Measurements from ENCODE around the gene LY6G5B.

LY6G5B gene

DNA sequence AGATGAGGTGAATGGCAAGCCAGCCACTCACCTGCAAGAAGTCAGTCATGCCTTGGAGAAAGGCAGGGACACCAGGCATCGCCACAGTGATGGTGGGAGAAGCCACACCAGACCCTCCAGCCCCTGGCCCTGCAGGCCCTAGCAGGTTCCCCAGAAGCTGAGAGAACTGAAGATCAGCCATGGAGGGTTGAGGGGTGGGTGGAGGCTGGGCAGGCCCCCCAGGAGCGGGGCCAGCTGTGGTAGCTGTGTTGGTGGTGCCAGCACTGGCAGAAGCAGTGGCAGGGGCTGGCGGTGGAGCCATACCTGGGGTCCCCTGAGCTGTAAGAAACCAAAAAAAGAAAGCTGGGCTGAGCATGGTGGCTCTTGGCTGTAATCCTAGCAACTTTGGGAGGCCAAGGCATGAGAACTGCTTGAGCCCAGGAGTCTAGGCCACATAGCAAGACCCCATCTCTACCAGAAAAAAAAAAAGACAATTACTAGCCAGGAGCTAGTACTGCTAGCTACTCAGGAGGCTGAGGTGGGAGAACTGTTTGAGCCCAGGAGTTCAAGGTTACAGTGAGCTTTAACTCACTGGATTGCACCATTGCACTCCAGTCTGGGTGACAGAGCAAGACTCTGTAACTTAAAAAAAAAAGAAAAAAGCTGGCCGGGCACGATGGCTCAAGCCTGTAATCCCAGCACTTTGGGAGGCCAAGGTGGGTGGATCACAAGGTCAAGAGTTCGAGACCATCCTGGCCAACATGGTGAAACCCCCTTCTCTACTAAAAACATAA is 26.8 kb upstream of the LY6G5B start:
- no peak for DNase-seq

DNA sequence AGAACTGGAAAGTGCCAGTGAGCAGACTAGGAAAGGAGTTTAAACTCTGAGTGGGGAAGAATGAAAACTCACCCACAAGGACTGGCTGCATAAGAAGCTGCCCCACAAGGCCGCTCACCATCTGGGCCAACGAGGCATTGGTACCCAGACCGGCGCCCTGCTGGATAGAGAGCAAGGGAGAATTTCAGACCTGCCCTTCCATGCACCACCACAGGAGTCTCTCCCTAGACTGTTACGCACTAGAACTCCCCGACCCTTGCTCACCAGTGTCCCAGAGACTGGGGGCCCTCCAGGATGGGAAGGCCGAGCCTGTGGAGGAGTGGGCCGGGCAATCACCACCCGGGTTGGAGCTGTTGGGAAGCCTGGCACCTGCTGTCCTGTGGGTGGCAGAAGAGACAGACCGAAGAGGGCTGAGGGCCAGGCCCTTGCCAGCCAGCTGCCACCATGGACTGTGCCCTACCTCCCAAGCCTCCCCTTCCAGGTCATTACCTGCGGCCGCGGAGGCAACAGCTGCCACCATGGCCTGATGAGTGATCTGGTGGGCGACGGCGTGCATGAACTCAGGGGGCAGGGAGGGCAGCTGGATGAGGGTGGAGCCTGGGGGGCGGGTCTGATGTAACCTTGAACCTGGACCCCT is 25.8 kb upstream of the LY6G5B start:
- no peak for DNase-seq

DNA sequence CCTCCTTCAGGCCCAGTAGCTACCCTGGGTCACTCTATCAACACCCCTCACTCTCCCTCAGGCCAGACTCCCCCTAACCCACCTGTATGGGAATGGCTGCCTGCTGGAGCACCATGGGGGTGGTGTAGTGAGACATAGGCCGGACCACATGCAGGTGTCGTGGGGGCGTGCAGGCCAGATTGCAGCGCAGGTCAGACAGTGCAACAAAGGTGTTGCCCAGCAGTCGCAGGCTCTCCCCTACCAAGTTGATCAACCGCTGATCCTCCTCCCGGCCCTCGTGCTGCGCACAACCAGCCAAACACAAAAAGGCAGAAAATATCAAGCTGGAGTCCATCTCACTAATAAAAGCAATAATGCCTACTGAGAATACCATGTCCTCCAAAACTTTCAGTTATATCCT is 24.5 kb upstream of the LY6G5B start:
- DNase-seq = no peak

DNA sequence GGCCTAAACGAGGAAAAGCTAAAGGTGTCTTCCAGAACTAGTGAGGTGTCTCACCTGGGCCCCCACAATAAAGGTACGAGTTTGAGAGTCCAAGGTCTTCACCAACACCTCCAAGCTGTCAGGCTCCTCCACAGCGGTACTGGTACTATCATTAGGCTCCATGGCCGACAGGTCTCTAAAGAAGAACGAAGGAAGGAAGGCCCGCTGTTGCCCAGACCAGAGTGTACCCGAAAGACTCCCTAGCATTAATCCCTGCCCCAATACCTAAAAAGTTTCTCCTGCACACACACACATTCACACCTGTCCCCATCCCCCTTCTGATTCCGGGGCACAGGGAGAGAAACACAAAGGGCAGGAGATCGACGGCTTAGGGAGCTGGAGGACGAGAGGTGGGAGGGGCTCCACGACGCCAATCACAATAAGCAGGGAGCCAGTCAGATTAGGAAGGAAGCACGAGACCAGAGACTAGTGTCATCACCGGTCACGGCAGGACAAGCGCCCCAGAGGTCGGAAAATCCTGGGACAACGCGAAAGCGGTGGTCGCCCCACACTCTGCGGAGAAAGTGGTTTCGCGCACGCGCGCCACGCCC is 18.1 kb upstream of the LY6G5B start:
- DNase-seq = no peak

DNA sequence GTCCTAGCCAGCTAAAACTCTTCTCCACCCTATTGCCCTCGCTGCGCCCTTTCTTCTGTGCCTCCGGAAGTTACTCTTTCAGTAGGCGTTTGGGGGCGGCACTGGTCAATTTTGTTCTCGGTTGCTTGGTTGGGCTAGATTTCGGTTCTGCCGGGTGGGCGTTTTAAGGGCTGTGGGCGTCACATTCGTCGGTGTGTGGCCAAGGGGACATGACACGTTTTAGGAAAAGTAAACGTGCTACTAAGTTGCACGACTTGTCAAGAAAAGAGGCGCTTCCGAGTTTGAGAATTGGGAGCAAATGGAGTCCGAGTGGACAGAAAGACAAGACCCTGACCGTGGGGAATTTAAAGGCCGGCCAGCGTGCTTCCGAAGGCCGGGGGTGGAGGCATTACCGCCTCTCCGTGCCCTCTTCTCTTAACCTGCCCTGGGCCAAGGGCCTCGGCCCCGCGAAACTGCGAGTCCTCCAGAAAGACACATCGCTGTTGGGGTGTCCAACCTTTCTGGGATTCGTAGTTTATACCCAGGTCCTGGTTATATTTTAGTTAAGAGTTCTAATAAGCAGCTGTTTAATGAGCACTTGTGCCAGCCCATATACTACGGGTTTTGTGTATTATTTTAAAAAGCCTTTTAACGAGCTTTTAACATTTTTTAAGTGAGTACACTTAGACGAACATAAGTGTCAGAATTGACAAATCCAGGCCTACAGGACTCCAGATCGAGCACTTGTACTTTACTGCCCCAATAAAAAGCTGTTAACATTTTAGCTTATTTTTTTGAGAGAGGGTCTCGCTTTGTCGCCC is 16.7 kb upstream of the LY6G5B start:
- no peak for DNase-seq

DNA sequence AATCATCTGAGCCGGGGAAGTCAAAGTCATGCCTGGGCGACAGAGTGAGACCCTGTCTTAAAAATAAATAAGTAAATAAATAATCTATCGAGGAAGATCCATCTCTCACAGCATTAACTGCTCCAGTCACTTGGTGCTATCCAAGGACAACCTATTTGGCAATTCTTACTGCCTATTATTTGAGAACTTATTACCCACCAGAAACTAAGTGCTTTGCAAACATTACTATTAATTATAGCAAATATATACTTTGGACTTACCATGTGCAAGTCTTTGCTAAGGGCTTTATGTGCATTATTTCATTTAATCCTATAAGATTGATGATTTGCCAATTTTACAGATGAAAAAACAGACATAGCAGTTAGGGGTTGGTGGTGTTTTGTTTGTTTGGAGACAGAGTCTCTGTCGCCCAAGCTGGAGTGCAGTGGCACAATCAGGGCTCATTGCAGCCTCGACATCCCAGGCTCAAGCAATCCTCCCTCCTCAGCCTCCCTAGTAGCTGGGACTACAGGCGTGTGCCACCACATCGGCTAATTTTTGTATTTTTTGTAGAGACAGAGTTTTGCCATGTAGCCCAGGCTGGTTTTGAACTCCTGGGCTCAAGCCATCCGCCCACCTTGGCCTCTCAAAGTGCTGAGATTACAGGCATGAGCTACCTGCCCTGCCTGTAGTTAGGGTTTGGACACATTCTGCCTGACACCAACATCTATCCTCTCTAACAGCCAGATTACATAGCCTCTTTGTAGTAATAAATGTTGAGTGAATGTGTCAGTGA is 15.0 kb upstream of the LY6G5B start:
- no peak for DNase-seq

DNA sequence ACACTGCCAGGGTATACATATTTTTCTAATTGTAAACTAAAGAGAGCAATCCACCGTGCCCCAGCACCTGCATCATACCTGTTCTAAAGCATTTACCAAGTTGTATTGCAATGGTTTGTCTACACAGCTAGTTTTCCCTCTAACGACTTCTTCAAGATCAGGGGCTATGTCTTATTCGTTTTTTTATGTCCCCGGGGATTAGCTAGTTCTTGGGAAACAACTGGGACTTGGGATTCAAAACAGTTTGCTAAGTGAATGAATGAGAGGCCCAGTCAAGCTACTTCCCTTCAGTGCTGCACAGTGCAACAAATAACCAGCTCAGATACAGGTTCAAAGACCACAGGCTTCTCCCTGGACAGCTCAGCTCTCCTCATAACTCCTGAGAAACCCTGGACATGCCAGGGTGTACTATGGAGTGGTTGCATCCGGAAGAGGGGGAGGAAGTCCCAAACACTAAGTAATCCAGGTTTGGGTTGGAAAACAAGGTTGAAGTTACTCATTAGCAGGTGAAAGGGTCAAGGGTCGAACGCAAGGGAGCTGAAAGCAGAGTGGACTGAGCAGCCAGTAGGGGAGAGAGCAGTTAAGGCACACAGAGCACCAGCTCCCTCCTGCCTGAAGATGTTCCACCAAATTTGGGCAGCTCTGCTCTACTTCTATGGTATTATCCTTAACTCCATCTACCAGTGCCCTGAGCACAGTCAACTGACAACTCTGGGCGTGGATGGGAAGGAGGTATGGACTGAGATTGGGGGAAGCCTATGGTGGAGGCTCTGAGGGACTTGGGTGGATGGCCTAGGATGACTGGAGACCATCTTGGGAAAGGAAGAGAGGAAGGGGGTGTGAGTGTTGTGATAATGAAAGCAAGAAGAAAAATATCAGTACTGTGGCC is 14.2 kb upstream of the LY6G5B start, which contains the start of gene APOM:
TSS of gene APOM (plus strand) at position 546 of the 889 bp plus-strand sequence. CDS start at position 619, 73 bp downstream.
- no peak for DNase-seq

DNA sequence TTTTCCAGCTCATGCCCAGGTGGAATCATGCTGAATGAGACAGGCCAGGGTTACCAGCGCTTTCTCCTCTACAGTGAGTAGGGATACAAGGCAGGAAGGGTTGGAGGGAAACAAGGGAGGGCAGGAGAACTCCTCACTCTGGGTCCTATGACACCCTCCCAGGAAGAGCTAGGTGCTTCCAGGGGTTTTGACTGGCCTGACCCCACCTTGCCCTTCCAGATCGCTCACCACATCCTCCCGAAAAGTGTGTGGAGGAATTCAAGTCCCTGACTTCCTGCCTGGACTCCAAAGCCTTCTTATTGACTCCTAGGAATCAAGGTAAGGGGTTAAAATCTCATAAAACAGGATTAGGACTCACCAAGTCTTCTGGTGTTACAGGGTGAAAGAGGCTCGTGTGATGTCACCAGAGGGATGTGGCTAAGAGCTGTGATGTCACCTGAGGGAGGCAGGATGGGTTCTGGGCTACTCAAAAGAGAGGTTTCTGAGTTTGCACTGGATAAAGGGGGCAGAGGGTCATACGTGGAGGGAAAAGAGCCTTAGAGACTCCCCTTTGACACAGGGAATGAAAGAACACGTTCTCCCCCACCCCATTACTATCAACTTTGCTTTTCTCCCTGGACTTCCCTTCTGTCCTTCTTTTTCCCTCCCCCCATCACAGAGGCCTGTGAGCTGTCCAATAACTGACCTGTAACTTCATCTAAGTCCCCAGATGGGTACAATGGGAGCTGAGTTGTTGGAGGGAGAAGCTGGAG is 12.2 kb upstream of the LY6G5B start:
- DNase-seq = peak; percentile 39

DNA sequence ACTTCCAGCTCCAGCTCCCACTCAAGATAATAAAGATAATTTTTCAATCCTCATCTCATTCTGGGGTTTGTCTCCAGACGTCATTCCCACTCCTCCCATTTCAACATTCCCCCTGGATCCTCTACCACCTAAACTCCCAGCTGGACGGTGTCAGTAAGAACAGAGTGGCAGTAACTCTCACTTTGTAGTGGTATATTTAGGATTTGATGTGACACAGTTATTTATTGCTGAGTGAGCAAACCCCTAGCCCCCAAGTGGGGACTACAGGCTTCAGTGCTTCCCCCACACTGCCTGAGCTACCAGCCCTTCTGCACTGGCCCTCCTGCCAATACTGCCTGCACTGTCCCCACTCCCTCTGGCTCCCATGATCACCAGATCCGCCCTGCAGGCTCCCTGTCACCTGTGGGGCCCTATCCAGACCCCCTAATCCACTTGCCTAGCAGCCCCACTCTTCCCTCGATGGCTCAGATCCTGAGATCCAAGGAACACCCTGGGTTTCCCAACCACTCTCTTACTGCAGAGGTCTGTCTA is 11.6 kb upstream of the LY6G5B start:
- DNase-seq = no peak

DNA sequence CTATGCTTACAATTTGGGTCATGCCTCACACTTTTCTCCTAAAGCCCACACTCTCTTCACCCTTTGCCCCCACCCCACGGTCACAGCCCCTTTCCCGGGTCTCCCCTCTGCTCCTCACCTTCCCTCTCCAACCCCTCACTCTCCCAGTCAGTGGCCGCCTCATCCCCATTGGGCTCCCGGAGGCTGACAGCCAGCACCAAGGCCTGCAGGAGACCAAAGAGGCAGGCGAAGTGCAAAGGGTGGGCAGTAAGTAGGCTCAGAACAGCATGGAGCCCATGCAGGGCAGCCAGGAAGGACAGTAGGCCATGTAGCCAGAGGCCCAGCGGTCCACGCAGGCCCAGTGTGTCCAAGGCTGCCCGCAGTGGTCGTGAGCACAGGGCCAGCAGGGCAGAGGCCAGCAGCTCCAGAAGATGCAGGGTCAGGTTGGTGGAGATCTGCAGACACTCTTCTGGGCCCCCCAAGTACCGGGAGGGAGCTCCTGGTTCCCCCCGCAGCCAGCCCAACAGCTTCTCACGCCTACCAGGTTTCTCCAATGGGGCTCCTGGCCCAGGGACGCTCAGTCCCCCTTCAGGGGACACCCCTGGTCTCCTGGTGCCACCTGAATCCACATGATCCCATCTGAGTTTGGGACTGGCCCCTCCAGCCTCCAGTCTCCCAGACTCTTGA is 10.7 kb upstream of the LY6G5B start:
- no peak for DNase-seq

DNA sequence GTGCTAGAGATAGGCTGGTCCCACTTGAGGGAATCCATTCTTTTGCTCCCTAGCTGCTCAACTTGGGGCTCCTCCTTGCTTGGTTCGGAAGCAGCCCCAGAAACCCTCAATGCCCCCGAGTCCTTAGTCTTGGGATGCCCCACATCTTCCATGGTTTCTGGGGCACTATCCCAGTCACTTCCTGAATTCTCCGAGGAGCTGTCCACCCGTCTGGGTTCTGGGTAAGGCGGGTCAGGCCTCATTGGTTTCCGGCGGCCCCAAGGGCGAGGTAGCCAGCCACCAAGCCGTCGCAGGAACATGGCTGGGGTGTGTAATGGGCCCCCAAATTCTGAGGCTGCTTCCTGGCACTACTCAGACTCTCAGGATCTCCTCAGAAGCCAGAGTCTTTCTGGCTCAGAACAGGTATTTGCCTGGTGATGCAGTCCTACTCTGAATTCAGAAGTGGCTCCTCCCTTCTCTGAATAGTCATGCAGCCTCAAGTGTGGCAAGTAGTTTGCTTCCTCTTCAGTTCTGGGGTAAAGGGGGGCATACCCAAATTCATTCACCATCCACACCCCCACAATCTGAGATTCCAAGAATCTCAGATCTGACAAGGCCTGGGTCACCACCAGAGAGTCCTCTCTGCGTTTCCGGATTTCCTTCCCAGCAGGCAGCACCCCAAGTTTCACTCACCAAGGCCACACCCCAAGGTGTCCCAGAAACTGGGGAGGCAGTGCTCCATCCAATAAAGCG is 10.0 kb upstream of the LY6G5B start:
- peak; percentile 46 for DNase-seq

DNA sequence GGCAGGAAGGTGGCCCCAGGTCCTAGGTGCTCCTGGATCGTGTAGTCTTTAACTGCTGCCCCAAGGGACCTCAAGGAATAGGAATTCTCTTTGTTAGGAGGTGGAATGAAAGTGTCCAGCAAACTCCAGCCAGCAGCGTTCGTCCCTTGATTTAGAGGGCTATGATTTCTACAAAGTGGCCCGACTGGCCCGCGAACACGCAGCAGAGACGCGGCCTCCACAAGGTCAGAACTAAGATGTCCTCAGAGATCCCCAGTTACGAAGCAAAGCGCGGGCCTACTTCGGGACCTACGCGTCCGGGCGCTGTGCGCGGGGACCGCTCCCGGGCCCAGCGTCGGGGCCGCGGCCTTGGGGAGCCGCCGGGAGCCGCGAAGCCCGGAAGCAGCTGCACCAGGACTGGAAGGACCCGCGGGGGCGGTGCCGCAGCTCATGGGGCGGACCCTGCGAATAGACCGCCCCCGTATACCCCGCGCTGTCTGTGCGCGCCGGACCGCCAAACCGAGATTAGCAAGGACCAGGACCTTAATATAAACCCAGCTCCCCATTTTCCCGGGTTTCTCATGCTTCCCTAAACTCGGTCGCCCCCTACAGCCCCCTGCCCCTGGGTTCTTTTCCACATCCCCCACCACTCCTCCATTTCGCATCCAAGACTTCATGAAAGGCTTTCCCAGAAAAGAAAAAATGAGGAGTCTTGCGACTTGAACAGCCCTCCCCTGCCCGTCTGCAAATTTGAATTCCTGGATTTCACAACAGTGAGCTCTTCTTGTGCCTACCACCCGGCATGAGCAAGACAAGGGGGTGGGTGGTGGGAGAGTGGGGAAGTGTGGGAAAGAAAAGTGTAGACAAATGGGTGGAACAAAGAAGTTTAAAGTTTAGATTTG is 9.2 kb upstream of the LY6G5B start, which contains the start of gene C6orf47:
TSS of gene C6orf47 (minus strand) at position 398 of the 881 bp plus-strand sequence. CDS start 831 bp downstream, outside the sequence.
- DNase-seq = peak; percentile 76

DNA sequence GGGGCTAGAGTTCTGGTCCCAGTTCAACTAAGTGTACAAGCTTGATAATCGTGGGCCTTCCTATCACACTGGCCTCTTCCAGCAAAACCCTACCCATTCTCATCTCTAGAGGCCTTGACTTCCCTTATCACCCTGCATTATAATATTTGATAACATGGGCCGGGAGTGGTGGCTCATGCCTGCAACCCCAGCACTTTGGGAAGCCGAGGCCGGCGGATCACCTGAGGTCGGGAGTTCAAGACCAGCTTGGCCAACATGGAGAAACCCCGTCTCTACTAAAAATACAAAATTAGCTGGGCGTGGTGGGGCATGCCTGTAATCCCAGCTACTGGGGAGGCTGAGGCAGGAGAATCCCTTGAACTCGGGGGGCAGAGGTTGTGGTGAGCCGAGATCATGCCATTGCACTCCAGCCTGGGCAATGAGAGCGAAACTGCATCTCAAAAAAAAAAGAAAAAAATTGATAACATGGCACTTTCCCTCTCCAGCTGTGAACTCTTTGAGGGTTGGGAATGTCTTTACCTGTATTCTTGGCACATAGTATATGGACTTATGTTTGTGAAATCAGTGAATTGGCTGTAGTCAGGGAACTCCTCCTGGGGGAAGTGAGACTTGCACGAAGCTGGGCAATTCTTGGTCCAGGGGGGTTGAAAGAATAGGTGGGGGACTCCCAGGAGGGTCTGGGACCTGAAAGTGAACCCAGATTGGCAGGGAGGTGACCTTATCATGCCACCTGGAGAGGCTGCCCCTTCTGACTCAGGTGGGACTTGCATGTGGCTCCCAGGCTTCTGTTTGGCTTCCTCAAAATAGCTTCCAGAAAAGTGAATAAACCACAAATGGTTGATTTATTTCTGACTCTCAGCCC is 8.3 kb upstream of the LY6G5B start:
- DNase-seq = no peak

DNA sequence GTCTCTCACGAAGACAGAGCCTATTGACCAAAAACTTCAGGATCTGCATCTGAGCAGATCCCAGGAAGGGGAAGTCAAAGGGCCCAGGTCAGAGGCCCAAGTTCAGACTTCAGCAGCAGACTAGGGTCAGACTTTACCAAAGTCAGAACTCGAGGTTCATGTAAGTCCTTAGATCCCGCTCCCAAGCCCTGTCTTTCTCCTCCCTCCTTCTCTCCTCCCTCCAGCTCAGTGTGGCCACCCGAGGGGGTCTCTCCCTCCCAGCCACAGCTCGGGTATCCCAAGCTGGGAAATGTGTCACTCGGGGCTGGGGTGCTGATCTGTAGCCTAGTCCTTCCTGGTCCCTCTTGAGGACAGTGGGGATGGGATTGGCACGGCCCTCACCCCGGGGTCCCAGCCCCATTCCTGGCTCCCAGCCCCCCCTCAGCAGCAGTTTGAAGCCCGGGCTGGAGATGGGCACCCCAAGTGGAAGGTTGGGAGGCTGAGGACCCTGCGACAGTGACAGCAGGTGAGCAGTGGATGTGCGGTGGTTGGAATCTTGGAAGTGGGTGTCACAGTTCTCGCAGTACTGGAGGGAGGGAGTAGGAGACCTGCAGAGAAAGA is 7.6 kb upstream of the LY6G5B start:
- no peak for DNase-seq

DNA sequence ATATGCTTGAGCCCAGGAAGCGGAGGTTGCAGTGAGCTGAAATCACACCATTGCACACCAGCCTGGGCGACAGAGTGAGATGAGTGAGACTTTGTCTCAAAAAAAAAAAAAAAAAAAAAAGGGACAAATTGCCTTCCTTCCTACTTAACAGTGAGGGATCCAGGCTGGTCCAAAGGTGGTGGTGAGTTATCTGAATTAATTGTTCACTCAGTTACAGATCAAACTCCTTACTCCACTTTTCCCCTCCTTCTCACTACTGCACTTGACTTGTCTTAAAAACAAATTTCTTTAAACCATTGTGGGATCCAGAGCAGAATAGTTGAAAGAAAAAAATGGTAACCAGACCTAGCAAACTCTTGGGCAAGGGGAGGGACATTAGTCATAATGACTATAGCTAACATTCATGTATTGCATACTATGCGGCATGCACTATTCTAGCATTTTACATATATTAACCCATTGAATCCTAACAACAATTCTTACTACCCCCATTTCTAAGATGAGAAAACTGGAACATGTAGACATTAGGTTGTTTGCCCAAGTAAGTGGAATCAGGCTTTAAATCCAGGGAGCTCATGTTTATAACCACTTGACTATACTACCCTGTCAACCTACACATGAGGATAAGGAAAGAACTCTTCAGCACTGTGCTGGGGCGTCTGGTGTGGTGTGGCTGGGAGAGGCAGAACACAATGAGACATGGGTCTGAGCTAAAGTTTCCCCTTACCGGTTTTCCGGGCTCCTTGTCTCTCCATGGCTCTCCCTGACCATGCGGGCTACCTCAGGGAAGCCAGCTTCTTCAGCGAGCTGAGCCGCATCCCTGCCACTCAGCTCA is 6.4 kb upstream of the LY6G5B start:
- no peak for DNase-seq
